Smooth muscle cell (in vitro differentiated cells): ENCODE data around the gene MAFF. TPM values are rescaled to one million over a fixed set of nuclear protein-coding genes. Genes with fewer than 3 reads are reported as not detected.
"Not testable (repeated sequence)": the region's sequence is repeated elsewhere in the genome, so short reads cannot be mapped to it uniquely, and the experiment has no call there.

ENCODE experiments used
- DNase-seq: peaks from one replicate; lab custom pipeline; 2025; ENCODE audit not compliant: unreplicated experiment; lab: John Stamatoyannopoulos, UW
- H2AFZ ChIP-seq: fragments of 200-600 bp; sonication (generic); 2 replicates; pipeline ENCODE4 v1.6.0; 2016; ENCODE audit warnings: antibody characterized with exemption, low read depth, mild to moderate bottlenecking
- H3F3A ChIP-seq: fragments of 200-600 bp; sonication (generic); 2 replicates; pipeline ENCODE4 v1.6.0; 2017; ENCODE audit warnings: antibody characterized with exemption, low read depth
- H3K27ac ChIP-seq: fragments of 200-600 bp; sonication (generic); 2 replicates; pipeline ENCODE4 v1.5.1; 2016; ENCODE audit warnings: low read depth, mild to moderate bottlenecking
- H3K27me3 ChIP-seq: fragments of 200-600 bp; sonication (generic); 2 replicates; pipeline ENCODE4 v1.6.1; 2016; ENCODE audit warnings: low read depth, mild to moderate bottlenecking
- H3K36me3 ChIP-seq: fragments of 200-600 bp; sonication (generic); 2 replicates; pipeline ENCODE4 v1.5.1; 2016; ENCODE audit warnings: low read depth
- H3K4me1 ChIP-seq: fragments of 200-600 bp; sonication (generic); 2 replicates; pipeline ENCODE4 v1.5.1; 2016; ENCODE audit warnings: low read depth
- H3K4me2 ChIP-seq: fragments of 200-600 bp; sonication (generic); 2 replicates; pipeline ENCODE4 v1.6.0; 2016; ENCODE audit warnings: mild to moderate bottlenecking
- H3K4me3 ChIP-seq: fragments of 200-600 bp; sonication (generic); 2 replicates; pipeline ENCODE4 v1.5.1; 2016; ENCODE audit warnings: mild to moderate bottlenecking
- H3K79me2 ChIP-seq: fragments of 200-600 bp; sonication (generic); 2 replicates; pipeline ENCODE4 v1.6.0; 2016; ENCODE audit warnings: low read depth, mild to moderate bottlenecking
- H3K9ac ChIP-seq: fragments of 200-600 bp; sonication (generic); 2 replicates; pipeline ENCODE4 v1.6.0; 2016; ENCODE audit warnings: low read depth
- H3K9me3 ChIP-seq: fragments of 200-600 bp; sonication (generic); replicated peaks from 2 replicates; pipeline ENCODE4 v1.5.1; 2016; ENCODE audit warnings: low read depth
- H4K20me1 ChIP-seq: fragments of 200-600 bp; sonication (generic); 2 replicates; pipeline ENCODE4 v1.6.0; 2016; ENCODE audit warnings: low read depth
- WGBS: methylation state at CpG from one replicate; pipeline ENCODE4 v1.1.7; 2016; ENCODE audit warnings: low lambda C conversion rate; 5-methylcytosine and 5-hydroxymethylcytosine counted together
- polyA plus RNA-seq: library from polyadenylated mRNA; unstranded; fragments of >200 nt; fragmentation: Nextera tagmentation; extraction: Ambion mirVana; gene quantifications from 2 replicates; pipeline ENCODE4 v1.2.1, GENCODE V29; 2016
- total RNA-seq: library from RNA; depleted of rRNA; stranded (reverse); fragments of >200 nt; gene quantifications from 2 replicates; pipeline ENCODE4 v1.2.3, GENCODE V29; 2014
- TF ChIP-seq, protein P1 (sequence below): fragments of 200-600 bp; sonication (generic); IDR thresholded peaks from 2 replicates; pipeline ENCODE4 v1.5.1; 2017; ENCODE audit warnings: borderline replicate concordance, mild to moderate bottlenecking, antibody characterized with exemption; ENCODE audit not compliant: insufficient read depth, poor library complexity, severe bottlenecking

The MAFF gene
- total and polyA plus RNA-seq, 2 experiments from 2014 or later, result 48.2 to 51.2 TPM

DNA sequence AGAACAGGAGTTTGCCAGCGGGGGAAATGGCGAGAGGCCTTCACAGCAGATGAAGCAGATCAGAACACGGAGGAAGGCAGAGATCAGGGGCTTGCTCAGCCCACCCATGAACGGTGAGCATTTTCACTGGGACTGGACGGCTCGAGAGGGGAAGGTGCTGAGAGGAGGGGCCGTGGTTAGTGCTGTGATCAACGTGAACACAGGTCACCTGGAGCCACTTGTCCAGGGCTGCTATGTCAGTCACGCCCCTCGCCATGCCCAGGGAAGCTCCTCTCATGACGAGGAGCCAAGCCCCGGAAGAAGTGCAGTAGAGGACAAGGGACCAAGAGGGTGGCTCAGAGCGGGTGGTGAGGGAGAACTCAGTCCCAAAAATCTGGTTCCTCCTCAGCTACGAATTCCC lies 27.2 kb upstream of the MAFF start:
- no peak overlapping the region for H3K4me3 ChIP-seq
- H3K9me3 ChIP-seq, result no peaks in the 10 kb centered on the region
- H3K4me2 ChIP-seq, result no peak overlapping the region
- no peak overlapping the region for H3K27ac ChIP-seq
- TF ChIP-seq, protein P1, sequence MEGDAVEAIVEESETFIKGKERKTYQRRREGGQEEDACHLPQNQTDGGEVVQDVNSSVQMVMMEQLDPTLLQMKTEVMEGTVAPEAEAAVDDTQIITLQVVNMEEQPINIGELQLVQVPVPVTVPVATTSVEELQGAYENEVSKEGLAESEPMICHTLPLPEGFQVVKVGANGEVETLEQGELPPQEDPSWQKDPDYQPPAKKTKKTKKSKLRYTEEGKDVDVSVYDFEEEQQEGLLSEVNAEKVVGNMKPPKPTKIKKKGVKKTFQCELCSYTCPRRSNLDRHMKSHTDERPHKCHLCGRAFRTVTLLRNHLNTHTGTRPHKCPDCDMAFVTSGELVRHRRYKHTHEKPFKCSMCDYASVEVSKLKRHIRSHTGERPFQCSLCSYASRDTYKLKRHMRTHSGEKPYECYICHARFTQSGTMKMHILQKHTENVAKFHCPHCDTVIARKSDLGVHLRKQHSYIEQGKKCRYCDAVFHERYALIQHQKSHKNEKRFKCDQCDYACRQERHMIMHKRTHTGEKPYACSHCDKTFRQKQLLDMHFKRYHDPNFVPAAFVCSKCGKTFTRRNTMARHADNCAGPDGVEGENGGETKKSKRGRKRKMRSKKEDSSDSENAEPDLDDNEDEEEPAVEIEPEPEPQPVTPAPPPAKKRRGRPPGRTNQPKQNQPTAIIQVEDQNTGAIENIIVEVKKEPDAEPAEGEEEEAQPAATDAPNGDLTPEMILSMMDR, result no peak
- no peak overlapping the region for H2AFZ ChIP-seq
- no peaks in the 10 kb centered on the region for H3K79me2 ChIP-seq
- WGBS, result 80% methylated on average over 14 of the region's 14 CpGs
- no peak overlapping the region for H3K9ac ChIP-seq
- no peak for DNase-seq
- H4K20me1 ChIP-seq, result no peaks in the 10 kb centered on the region
- no peaks in the 10 kb centered on the region for H3K27me3 ChIP-seq
- no peaks in the 10 kb centered on the region for H3F3A ChIP-seq
- H3K36me3 ChIP-seq, result no peaks in the 10 kb centered on the region
- H3K4me1 ChIP-seq, result peaks cover 6% of the 10 kb centered on the region

DNA sequence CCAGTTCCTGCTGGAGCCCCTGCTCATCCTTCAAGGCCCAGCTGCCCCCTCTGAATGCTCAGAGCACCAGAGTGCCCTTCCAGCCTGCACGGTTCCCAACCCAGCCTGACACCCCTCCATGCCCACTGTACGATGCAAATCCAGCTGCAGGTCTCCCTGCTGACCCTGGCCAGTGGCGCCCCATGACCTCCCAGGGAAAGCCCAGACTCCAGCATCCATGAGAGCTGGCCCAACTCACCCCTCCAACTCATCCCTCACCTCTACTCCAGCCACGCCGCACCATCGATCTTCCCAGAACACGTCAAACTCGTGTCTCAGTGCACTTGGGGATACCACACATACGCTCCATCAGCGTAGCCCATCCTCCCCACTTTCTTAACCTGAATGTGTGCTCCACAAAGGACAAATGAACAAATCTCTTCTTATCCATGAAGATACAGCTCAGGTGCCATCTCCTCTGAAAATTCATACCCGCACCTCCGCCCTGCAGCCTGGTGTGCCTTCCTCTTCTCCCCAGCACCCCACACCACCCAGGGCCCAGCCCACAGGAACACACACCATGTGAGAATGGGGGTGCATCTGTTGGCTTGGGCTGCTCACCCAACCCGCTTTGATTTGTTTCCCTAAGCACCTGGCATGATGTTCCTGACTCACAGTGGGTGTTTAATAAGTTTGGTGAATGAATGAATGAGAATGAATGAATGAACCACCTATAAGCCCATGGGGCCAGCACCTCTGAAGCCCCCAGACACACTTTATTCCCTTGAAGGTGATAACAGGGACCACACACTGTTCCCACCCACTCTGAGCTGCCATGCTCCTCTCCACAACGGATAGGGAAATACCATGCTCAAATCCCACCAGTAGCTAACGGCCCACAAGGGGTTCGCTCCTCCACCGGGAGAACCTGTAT lies 26.3 kb upstream of the MAFF start:
- H3K4me3 ChIP-seq, result no peak overlapping the region
- H3K79me2 ChIP-seq, result no peaks in the 10 kb centered on the region
- H3K27ac ChIP-seq, result no peak overlapping the region
- WGBS, result 95% methylated on average over 17 of the region's 17 CpGs
- no peaks in the 10 kb centered on the region for H3K36me3 ChIP-seq
- H3K9ac ChIP-seq, result no peak overlapping the region
- DNase-seq, result no peak
- no peaks in the 10 kb centered on the region for H4K20me1 ChIP-seq
- no peaks in the 10 kb centered on the region for H3K27me3 ChIP-seq
- H3K9me3 ChIP-seq, result no peaks in the 10 kb centered on the region
- no peak overlapping the region for H3K4me2 ChIP-seq
- TF ChIP-seq, protein P1, result no peak
- no peak overlapping the region for H2AFZ ChIP-seq
- H3F3A ChIP-seq, result peaks cover 4% of the 10 kb centered on the region
- peaks cover 10% of the 10 kb centered on the region for H3K4me1 ChIP-seq

DNA sequence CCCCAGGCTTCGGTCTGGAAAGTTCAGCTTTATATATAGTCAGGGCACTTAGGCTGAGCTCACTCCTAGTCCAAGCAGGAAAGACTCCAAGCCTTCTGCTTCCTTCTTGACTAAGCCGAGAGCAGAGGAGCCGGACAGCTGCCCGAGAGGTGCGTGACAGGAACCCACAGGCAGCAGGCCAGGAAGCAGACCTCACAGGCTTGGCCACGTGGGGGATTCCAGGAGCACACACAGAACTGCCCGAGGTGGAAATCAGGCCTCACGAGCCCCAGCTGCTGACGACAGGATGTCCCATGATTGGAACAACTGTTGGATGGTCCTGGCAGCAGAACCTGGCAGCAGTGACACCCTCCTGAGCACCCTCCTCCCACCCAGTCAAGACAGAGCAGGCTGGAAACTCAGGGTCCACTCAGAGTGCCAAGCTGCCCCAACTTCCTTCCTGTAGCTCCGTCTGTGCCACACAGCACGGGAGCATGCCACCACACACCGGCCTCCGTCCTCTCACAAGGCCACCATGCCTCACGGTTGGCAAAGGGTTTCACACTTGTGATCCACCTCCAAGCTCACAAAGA lies 25.5 kb upstream of the MAFF start:
- TF ChIP-seq, protein P1, result no peak
- no peaks in the 10 kb centered on the region for H3K9me3 ChIP-seq
- 79% methylated on average over 13 of the region's 14 CpGs for WGBS
- H3K4me1 ChIP-seq, result peaks cover 18% of the 10 kb centered on the region
- H3K4me2 ChIP-seq, result no peak overlapping the region
- H3K27ac ChIP-seq, result no peak overlapping the region
- H3K4me3 ChIP-seq, result no peak overlapping the region
- H3K9ac ChIP-seq, result no peak overlapping the region
- H3K79me2 ChIP-seq, result no peaks in the 10 kb centered on the region
- no peak for DNase-seq
- H3F3A ChIP-seq, result peaks cover 12% of the 10 kb centered on the region
- H3K36me3 ChIP-seq, result no peaks in the 10 kb centered on the region
- no peak overlapping the region for H2AFZ ChIP-seq
- no peaks in the 10 kb centered on the region for H4K20me1 ChIP-seq
- H3K27me3 ChIP-seq, result no peaks in the 10 kb centered on the region

DNA sequence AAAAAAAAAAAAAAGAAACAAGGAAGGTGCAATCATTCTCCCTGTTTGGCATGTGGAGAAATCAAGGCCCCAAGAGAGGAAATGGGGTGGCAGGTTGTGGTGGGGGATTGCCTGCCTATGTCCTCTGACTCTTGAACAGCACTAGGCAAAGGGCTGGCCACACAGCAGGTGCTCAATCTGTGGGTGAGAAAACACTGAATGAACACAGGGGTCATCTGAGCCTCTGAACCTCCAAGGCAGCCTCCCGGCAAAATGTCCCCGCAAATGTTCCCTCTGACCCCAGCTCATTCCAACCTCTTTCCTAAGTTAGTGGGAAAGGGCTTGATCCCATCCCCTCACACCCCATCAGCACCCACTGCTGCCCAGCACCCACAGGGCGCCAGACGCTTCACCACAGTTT lies 24.8 kb upstream of the MAFF start:
- no peak overlapping the region for H3K9ac ChIP-seq

DNA sequence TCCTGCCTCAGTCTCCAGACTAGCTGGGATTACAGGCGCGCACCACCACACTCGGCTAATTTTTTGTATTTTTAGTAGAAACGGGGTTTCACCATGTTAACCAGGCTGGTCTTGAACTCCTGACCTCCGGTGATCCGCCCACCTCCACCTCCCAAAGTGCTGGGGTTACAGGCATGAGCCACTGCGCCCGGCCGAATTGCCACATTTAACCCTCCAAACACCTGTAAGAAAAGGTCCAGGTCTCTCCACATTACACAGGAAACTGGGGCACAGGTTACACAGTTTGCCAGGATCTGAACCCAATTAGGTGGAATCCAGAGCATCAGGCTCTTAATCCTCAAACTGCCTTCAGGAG lies 24.2 kb upstream of the MAFF start:
- H4K20me1 ChIP-seq, H3K27me3 ChIP-seq, H3K4me3 ChIP-seq, H3K36me3 ChIP-seq, H3K79me2 ChIP-seq, H3K9me3 ChIP-seq, H2AFZ ChIP-seq, DNase-seq: not testable (repeated sequence)
- peak overlapping the region; percentile 60 for H3K9ac ChIP-seq
- 84% methylated on average over 9 of the region's 9 CpGs for WGBS
- H3F3A ChIP-seq, result peaks cover 14% of the 10 kb centered on the region
- peaks cover 18% of the 10 kb centered on the region for H3K4me1 ChIP-seq
- peak overlapping the region; percentile 27 for H3K4me2 ChIP-seq
- peak overlapping the region; percentile 99 for H3K27ac ChIP-seq

More for the DNA sequence above, 24.8 kb upstream of the MAFF start:
- Histone ChIP-seq H3K27ac (no peak overlapping the region), H3K4me1 (peaks cover 18% of the 10 kb centered on the region), H3K27me3 (no peaks in the 10 kb centered on the region), H3F3A (peaks cover 14% of the 10 kb centered on the region), H4K20me1 (no peaks in the 10 kb centered on the region), H3K9me3 (no peaks in the 10 kb centered on the region), H2AFZ (no peak overlapping the region), H3K36me3 (no peaks in the 10 kb centered on the region), H3K4me2 (no peak overlapping the region), H3K4me3 (no peak overlapping the region), H3K79me2 (no peaks in the 10 kb centered on the region)
- TF ChIP-seq, protein P1, result no peak
- WGBS, result 94% methylated on average over 4 of the region's 4 CpGs
- DNase-seq, result no peak
